Panc1 (cell line): ENCODE results near the gene FPGS. TPM values are rescaled to one million over a fixed set of nuclear protein-coding genes. Genes with fewer than 3 reads are reported as not detected.

Source experiments
- ATAC-seq: fragments of 200-7000 bp; cut with Tn5 transposase; 2 replicates; pipeline ENCODE4 v1.9.1; 2020; ENCODE audit warnings: mild to moderate bottlenecking, moderate library complexity
- BruUV-seq: library from RNA; stranded (reverse); fragments of 400-500 nt; replicated peaks from 2 replicates; lab custom pipeline; 2021; lab: Mats Ljungman, UMichigan
- CTCF ChIA-PET: fragments of 300-600 bp; sonication (Branson Sonifier 250); formaldehyde crosslinking; loops from one replicate; lab custom pipeline; 2022; ENCODE audit warnings: antibody characterized with exemption; lab: Charles Lee
- POLR2A ChIA-PET: fragments of 300-600 bp; sonication (Branson Sonifier 250); formaldehyde crosslinking; loops from one replicate; lab custom pipeline; 2022; ENCODE audit warnings: antibody characterized with exemption; lab: Charles Lee
- DNase-seq: peaks from one replicate; pipeline ENCODE4 v3.0.0-alpha.2; 2010; ENCODE audit warnings: low read depth, low spot score
- H3K27ac ChIP-seq: 2 replicates; pipeline ENCODE4 v1.5.1; 2011; ENCODE audit warnings: mild to moderate bottlenecking, low read length, inconsistent platforms
- H3K27me3 ChIP-seq: fragments of 200-500 bp; sonication (Bioruptor generic); 2 replicates; pipeline ENCODE4 v1.6.0; 2014; ENCODE audit warnings: low read length, inconsistent platforms; ENCODE audit not compliant: control insufficient read depth, insufficient read depth
- H3K36me3 ChIP-seq: fragments of 200-500 bp; sonication (Bioruptor generic); 2 replicates; pipeline ENCODE4 v1.5.1; 2014; ENCODE audit warnings: inconsistent platforms, mild to moderate bottlenecking, low read length, moderate library complexity; ENCODE audit not compliant: control insufficient read depth, insufficient read depth
- H3K4me1 ChIP-seq: 2 replicates; pipeline ENCODE4 v1.5.1; 2011; ENCODE audit warnings: inconsistent platforms, mild to moderate bottlenecking, low read length, moderate library complexity; ENCODE audit not compliant: control insufficient read depth, insufficient read depth
- H3K4me3 ChIP-seq, 2 experiments: 2 replicates each; pipeline ENCODE4 v1.5.1; 2011 to 2012; ENCODE audit warnings: low read depth in 2 of 2, low read length in 2 of 2, mild to moderate bottlenecking in 2 of 2, inconsistent platforms in 1 of 2, moderate library complexity in 1 of 2
- H3K9me3 ChIP-seq: fragments of 200-500 bp; sonication (Bioruptor generic); 2 replicates; pipeline ENCODE4 v1.5.1; 2014; ENCODE audit warnings: low read depth, mild to moderate bottlenecking, inconsistent platforms, low read length, moderate library complexity; ENCODE audit not compliant: control insufficient read depth, insufficient read depth
- POLR2AphosphoS5 ChIP-seq: IDR thresholded peaks from 2 replicates; pipeline ENCODE4 v1.6.1; 2012; ENCODE audit warnings: mild to moderate bottlenecking, low read depth, low read length, moderate library complexity
- REST ChIP-seq, 2 experiments: IDR thresholded peaks; 2 replicates each; pipeline ENCODE4 v1.6.1; 2011 to 2012; ENCODE audit warnings: low read depth in 2 of 2, control low read depth in 1 of 2, low read length in 1 of 2, mild to moderate bottlenecking in 1 of 2, moderate library complexity in 1 of 2; ENCODE audit not compliant: insufficient read depth in 1 of 2
- SIN3A ChIP-seq: IDR thresholded peaks from 2 replicates; pipeline ENCODE4 v1.6.1; 2012; ENCODE audit warnings: low read depth, mild to moderate bottlenecking, low read length, moderate library complexity, borderline replicate concordance; ENCODE audit not compliant: insufficient read depth
- TCF7L2 ChIP-seq: IDR thresholded peaks from 2 replicates; pipeline ENCODE4 v1.6.1; 2011; ENCODE audit warnings: mild to moderate bottlenecking, low read depth, low read length, inconsistent platforms
- in situ Hi-C: cut with HindIII; loops from 2 replicates; pipeline ENCODE4 v1.10.0; 2016; ENCODE audit warnings: low sequenced_read_pairs, low pct_unique_long_range_greater_than_20kb
- intact Hi-C: fragments of 100-400 bp; cut with micrococcal nuclease; formaldehyde crosslinking; loops from one replicate; pipeline ENCODE4 v1.10.0; 2022; ENCODE audit not compliant: unreplicated experiment
- total RNA-seq: library from RNA; stranded (reverse); gene quantifications from one replicate; pipeline ENCODE4 v1.2.1, GENCODE V29; 2021; ENCODE audit not compliant: unreplicated experiment
- TF ChIP-seq, protein P1 (sequence below): fragments of 450-650 bp; IDR thresholded peaks from 2 replicates; pipeline ENCODE4 v1.5.1; 2017; ENCODE audit warnings: mild to moderate bottlenecking

The FPGS gene
- total RNA-seq, 1 experiment from 2014 or later: 56.5 TPM

DNA sequence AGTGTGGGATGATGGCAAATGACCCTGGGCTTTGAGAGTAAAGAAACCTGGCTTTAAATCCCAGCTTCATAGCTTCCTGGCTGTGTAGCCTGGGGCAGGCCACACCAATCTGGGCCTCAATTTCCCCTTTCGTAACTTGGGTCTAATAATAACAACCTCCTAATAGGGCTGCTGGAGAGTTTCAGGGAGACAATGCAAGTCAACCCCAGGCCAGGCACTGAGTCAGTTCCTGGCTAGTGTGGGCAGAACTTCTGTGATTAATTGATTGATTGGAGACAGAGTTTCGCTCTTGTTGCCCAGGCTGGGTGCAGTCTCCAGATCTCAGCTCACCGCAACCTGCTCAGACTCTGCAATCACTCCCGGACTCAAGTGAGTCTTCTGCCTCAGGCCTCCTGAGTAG is 20.9 kb upstream of the FPGS start:
- Histone ChIP-seq H3K27ac (no peak overlapping the region), H3K4me3 (no peak overlapping the region), H3K4me1 (no peaks in the 10 kb centered on the region; the same call in 1 of the 2 replicates), H3K9me3 (no peaks in the 10 kb centered on the region), H3K36me3 (no peaks in the 10 kb centered on the region; the same call in 1 of the 2 replicates), H3K27me3 (no peaks in the 10 kb centered on the region)
- ATAC-seq: no peak
- intact Hi-C loops: no loop called here
- in situ Hi-C loops: no loop called here
- no TSS peak for BruUV-seq
- no peak for TF ChIP-seq SIN3A
- TF ChIP-seq POLR2AphosphoS5: no peak
- TF ChIP-seq REST (IDR thresholded peaks at IDR 0.05; ENCODE audit: insufficient read depth in 1 of 2, low read depth in 2 of 2, low read length in 1 of 2): no peak
- TF ChIP-seq TCF7L2: no peak
- TF ChIP-seq, protein P1, sequence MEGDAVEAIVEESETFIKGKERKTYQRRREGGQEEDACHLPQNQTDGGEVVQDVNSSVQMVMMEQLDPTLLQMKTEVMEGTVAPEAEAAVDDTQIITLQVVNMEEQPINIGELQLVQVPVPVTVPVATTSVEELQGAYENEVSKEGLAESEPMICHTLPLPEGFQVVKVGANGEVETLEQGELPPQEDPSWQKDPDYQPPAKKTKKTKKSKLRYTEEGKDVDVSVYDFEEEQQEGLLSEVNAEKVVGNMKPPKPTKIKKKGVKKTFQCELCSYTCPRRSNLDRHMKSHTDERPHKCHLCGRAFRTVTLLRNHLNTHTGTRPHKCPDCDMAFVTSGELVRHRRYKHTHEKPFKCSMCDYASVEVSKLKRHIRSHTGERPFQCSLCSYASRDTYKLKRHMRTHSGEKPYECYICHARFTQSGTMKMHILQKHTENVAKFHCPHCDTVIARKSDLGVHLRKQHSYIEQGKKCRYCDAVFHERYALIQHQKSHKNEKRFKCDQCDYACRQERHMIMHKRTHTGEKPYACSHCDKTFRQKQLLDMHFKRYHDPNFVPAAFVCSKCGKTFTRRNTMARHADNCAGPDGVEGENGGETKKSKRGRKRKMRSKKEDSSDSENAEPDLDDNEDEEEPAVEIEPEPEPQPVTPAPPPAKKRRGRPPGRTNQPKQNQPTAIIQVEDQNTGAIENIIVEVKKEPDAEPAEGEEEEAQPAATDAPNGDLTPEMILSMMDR: no peak
- no peak for DNase-seq
- CTCF ChIA-PET: interaction anchor here (0.6 to 0.7 kb wide), 3 partner anchors 9 to 62 kb away, joined by 3 to 10 read pairs (median 4); no protein-coding TSS in a partner anchor
- POLR2A ChIA-PET: no interaction called here

GRCh38 chr9:127783111-127784008 is 19.3 kb upstream of the FPGS start:
- ChIA-PET CTCF (no interaction called here), POLR2A (no interaction called here)
- TF ChIP-seq POLR2AphosphoS5: no peak
- no peak for TF ChIP-seq SIN3A
- TF ChIP-seq REST (IDR thresholded peaks at IDR 0.05; ENCODE audit: insufficient read depth in 1 of 2, low read depth in 2 of 2, low read length in 1 of 2): no peak
- TF ChIP-seq, protein P1: no peak
- no peak for TF ChIP-seq TCF7L2
- no peaks in the 10 kb centered on the region for H3K27me3 ChIP-seq
- H3K36me3 ChIP-seq: peaks cover 12% of the 10 kb centered on the region
- DNase-seq (no peak), ATAC-seq (no peak)
- BruUV-seq: no TSS peak
- H3K27ac ChIP-seq: no peak overlapping the region
- H3K4me3 ChIP-seq: no peak overlapping the region
- intact Hi-C loops (loop anchor here (2.0 kb wide), 1 partner anchor 49 kb away; the partner anchor contains the start of gene TOR2A), in situ Hi-C loops (no loop called here)
- H3K9me3 ChIP-seq: no peaks in the 10 kb centered on the region
- peaks cover 8% of the 10 kb centered on the region for H3K4me1 ChIP-seq
